ENCODE measurements around the gene NRIP3.

DNA sequence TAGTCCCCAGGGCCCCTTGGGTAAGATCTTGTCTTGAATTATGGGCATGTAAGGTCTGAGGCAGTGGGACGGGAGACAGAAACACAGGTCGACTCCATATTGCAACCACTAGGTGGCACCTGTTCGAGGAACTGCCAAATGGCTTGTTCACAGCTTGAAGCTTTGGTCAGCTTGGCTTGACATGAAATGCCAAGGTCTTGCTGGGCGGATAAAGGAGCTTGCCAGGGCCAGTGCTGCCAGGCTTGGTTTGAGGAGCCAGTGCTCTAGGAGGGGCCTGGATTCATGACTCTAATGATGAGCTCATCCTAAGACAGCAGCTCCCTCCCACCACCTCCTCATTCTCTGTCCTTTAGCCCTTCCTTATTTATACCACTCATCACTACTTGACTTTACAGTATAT lies 11.9 kb upstream of the NRIP3 start:
- TF ChIP-seq POLR2G (IDR thresholded peaks at IDR 0.05; ENCODE audit: low read depth, low read length) (no peak), ZC3H8 (IDR thresholded peaks at IDR 0.05) (no peak), IRF2 (CRISPR knock-in tag; IDR thresholded peaks at IDR 0.05) (no peak), NFATC3 (IDR thresholded peaks at IDR 0.05) (no peak), ZBED1 (IDR thresholded peaks at IDR 0.05) (no peak), MCM5 (IDR thresholded peaks at IDR 0.05; ENCODE audit: low read depth) (no peak), TEAD4 (IDR thresholded peaks at IDR 0.05; ENCODE audit: low read length) (no peak), TEAD4 (CRISPR knock-in tag; IDR thresholded peaks at IDR 0.05; ENCODE audit: borderline replicate concordance) (no peak), SIRT6 (IDR thresholded peaks at IDR 0.05; ENCODE audit: low read depth, low read length) (no peak)
- TF ChIP-seq, protein P1, sequence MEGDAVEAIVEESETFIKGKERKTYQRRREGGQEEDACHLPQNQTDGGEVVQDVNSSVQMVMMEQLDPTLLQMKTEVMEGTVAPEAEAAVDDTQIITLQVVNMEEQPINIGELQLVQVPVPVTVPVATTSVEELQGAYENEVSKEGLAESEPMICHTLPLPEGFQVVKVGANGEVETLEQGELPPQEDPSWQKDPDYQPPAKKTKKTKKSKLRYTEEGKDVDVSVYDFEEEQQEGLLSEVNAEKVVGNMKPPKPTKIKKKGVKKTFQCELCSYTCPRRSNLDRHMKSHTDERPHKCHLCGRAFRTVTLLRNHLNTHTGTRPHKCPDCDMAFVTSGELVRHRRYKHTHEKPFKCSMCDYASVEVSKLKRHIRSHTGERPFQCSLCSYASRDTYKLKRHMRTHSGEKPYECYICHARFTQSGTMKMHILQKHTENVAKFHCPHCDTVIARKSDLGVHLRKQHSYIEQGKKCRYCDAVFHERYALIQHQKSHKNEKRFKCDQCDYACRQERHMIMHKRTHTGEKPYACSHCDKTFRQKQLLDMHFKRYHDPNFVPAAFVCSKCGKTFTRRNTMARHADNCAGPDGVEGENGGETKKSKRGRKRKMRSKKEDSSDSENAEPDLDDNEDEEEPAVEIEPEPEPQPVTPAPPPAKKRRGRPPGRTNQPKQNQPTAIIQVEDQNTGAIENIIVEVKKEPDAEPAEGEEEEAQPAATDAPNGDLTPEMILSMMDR (IDR thresholded peaks at IDR 0.05 in 2 of 3, conservative IDR thresholded peaks at IDR 0.05 in 1 of 3; ENCODE audit: insufficient read depth in 2 of 3, low read depth in 1 of 3, low read length in 3 of 3), result peak; percentile 76 to 84 (median 80)
- TF ChIP-seq, protein P2, sequence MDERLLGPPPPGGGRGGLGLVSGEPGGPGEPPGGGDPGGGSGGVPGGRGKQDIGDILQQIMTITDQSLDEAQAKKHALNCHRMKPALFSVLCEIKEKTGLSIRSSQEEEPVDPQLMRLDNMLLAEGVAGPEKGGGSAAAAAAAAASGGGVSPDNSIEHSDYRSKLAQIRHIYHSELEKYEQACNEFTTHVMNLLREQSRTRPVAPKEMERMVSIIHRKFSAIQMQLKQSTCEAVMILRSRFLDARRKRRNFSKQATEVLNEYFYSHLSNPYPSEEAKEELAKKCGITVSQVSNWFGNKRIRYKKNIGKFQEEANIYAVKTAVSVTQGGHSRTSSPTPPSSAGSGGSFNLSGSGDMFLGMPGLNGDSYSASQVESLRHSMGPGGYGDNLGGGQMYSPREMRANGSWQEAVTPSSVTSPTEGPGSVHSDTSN (CRISPR knock-in tag; IDR thresholded peaks at IDR 0.05; ENCODE audit: low read depth), result no peak
- TF ChIP-seq, protein P2 (tag; conservative IDR thresholded peaks at IDR 0.05; ENCODE audit: low read depth), result no peak
- TF ChIP-seq, protein P3, sequence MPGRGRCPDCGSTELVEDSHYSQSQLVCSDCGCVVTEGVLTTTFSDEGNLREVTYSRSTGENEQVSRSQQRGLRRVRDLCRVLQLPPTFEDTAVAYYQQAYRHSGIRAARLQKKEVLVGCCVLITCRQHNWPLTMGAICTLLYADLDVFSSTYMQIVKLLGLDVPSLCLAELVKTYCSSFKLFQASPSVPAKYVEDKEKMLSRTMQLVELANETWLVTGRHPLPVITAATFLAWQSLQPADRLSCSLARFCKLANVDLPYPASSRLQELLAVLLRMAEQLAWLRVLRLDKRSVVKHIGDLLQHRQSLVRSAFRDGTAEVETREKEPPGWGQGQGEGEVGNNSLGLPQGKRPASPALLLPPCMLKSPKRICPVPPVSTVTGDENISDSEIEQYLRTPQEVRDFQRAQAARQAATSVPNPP (IDR thresholded peaks at IDR 0.05; ENCODE audit: borderline replicate concordance, insufficient read depth, insufficient read length), result no peak

Measured in K562 (cell line).